Hematopoietic multipotent progenitor cell treated with erythropoietin and hydrocortisone succinate and interleukin-3 and kit ligand, for 8 days (in vitro differentiated cells): ENCODE results near the gene ADH6.
"Not testable (repeated sequence)": the region's sequence is repeated elsewhere in the genome, so short reads cannot be mapped to it uniquely, and the experiment has no call there.

Experiments
- DNase-seq: peaks from one replicate; pipeline ENCODE4 v3.0.0-alpha.2; 2015

Gene ADH6

GRCh38 chr4:99189900-99190299 is 29.1 kb downstream of the ADH6 start:
- not testable (repeated sequence) for DNase-seq

GRCh38 chr4:99186029-99186428 is 33.0 kb downstream of the ADH6 start:
- no peak for DNase-seq

- DNase-seq, result no peak
Observed at GRCh38 chr4:99185581-99185980, 33.5 kb downstream of the ADH6 start.

- no peak for DNase-seq
Observed at GRCh38 chr4:99180382-99181070, 38.5 kb downstream of the ADH6 start.

GRCh38 chr4:99179626-99180025 is 39.4 kb downstream of the ADH6 start:
- DNase-seq, result no peak

- DNase-seq, result no peak
Observed at GRCh38 chr4:99179178-99179577, 39.9 kb downstream of the ADH6 start.

- no peak for DNase-seq
Observed at GRCh38 chr4:99166544-99166943, 52.5 kb downstream of the ADH6 start.

- no peak for DNase-seq
Observed at GRCh38 chr4:99165978-99166377, 53.1 kb downstream of the ADH6 start.

- DNase-seq, result no peak
Observed at GRCh38 chr4:99161373-99162099, 57.5 kb downstream of the ADH6 start.

- DNase-seq, result no peak
Observed at GRCh38 chr4:99159699-99160098, 59.3 kb downstream of the ADH6 start.

- no peak for DNase-seq
Observed at GRCh38 chr4:99157478-99157935, 61.5 kb downstream of the ADH6 start.

- DNase-seq, result no peak
Observed at GRCh38 chr4:99156992-99157391, 62.1 kb downstream of the ADH6 start.

- no peak for DNase-seq
Observed at GRCh38 chr4:99154658-99155342, 64.2 kb downstream of the ADH6 start.
